GM18508 (cell line): Measurements from ENCODE around the gene ETNK2.

Experiments used
- ATAC-seq: cut with Tn5 transposase; IDR thresholded peaks from one replicate; pipeline ENCODE4 v1.9.1; 2021; ENCODE audit warnings: moderate number of reproducible peaks; ENCODE audit not compliant: insufficient read depth, unreplicated experiment

Gene ETNK2

DNA sequence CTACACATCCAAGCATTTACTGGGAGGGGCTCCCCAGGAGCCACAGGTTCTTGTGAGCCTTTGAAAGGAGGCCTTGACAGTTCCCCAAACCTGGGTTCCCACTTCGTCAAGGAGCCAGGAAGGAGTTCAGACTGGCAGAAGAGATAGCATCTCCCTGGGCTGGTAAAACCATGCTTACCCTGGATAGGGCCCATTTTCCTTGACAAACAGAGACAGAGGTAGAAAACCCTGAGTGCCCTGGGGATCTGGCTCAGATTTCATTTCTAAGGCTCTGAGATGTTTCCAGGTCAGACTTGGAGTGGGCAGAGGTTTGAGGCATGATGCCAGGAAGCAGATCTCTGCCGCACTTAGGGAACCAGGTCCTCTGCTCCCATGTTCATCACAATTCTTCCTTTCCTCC, 2.7 kb downstream of the ETNK2 start:
- ATAC-seq: no peak

DNA sequence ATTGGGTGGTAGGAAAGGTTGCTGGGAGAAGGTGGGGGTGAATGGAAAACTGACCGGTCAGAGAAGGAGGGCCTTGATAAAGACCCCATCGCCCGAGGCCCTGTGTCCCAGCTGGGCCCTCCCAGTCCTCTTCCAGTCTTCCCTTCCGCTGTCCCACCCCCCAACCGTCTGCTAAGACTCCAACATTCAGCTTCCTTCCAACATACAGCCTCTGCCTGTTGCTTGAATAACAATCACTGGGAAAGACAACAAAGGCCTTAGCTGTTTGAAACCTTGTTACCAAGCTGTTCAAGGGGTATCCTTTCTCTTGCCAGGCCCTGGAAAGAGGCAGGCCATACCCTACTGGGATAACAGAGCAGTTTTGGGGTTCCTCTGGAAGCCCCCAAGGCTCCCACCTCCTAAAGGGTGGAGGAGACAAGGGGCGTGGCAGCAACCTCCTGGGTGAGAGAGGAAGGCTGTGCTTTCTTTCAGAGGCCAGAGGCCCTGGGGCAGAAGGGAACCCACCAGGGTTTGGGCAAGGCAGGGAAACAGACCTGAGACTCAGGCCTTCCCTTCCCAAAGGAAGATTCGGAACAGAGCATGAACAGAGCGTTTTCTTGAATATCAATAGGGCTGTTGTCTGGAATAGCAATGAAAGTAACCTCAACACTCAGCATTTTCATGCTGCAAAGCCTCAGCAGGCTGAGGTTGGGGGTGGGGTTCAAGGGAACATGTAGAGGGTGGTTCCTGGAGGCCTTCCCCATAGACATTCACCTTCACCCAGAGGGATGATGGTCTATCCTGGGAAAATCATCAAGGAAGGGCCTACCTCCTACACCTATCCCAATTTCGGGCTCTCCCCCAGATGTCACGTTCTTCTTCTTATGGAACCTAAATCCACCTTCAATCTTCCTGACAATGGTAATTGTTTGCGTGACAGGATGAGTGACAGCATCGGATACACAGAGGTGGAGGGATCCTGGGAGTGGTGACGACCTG, 4.1 kb downstream of the ETNK2 start:
- ATAC-seq: no peak

DNA sequence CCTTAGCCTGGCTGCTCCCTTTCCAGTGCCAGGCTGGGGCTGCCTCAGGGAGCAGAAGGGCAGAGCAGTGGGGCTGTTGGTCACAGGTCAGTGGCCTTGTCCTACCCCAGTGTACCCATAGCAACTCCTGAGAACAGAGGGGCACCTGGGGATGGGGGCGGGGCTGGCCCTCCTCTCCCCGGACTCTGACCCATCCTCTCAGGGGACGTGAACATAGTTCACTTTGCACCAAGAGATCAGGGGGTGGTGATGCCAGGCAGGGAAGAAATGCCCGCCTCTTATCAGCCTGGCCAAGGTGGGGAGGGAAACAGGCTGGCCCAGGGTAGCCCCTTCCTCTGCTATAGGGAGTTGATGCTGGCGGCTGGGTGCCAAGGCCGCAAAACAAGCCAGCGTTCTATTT, 4.9 kb downstream of the ETNK2 start:
- no peak for ATAC-seq

DNA sequence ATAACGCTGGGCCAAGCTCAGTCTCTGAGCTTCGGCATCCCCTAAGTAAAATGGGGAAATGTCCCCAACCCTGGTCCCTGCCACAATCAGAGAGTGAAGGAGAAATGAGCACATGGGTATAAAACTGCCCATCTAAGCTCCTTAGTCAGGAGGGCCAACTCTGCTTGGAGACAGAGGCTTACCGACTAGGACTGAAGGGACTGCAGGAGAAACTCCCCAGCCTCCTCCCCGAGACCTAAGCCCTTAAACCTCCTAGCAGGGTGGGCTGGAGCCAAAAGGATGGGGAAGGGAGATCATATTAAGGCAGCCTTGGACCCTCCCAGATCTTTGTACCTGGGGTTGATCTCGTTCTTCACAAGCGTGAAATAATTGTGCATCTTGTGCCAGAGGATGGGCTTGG, 5.5 kb downstream of the ETNK2 start:
- no peak for ATAC-seq

DNA sequence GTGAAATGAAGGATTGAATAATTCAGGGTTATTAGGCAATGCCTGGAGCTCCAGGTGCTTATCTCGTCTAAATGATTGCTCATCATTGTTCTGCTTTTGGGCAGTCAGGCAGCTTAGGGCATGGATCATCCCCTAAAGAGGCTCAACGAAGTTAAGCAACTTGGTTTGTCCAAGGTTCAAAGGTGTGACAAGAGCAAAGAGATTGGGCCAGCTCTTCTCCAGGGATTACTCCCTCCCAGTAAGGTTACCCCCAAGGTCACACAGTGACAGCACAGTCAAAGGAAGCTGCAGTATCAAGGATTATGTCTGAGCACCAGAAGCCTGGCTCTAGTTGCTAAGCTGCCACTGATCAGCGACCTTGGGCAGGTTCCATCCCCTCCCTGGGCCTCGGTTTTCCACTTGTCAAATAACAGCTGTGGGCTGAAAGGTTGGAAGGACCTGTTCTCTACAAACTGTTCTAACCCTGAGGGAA, 6.8 kb downstream of the ETNK2 start:
- no peak for ATAC-seq

DNA sequence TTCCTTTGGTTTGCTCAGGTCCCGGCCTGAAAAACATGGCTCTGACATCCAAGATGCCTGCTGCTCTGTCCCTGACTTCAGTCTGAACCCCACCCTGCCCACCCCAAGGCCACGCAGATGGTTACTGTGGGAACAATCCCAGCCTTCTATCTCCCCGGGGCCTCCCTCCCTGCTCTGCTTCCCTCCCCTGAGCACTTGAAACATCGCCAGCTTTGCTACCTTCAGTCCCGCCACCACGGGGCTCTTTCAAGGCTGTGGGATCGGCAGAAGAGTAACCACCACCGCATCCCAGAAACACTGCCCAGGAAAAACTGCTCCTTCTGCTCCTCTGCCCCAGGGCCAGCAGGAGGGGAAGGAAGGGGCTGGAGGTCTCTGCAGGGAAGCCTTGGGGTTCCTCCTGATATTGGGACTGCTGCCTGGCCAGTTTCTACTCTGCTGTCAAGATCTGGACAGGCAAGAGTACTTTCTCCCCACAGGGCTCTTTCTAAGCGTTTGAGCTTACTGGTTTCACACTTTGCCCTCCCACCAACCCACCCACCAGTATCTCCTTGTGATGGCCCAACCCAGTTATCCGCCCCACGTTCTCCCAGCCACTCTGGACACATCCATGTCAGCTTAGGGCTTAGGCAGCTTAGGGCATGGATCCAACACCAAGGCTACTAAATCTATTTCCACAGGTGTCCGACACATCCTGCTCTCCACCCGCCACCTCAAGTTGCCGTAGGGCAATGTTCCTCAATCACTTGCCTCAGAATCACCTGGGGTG, 8.4 kb downstream of the ETNK2 start:
- ATAC-seq: no peak

DNA sequence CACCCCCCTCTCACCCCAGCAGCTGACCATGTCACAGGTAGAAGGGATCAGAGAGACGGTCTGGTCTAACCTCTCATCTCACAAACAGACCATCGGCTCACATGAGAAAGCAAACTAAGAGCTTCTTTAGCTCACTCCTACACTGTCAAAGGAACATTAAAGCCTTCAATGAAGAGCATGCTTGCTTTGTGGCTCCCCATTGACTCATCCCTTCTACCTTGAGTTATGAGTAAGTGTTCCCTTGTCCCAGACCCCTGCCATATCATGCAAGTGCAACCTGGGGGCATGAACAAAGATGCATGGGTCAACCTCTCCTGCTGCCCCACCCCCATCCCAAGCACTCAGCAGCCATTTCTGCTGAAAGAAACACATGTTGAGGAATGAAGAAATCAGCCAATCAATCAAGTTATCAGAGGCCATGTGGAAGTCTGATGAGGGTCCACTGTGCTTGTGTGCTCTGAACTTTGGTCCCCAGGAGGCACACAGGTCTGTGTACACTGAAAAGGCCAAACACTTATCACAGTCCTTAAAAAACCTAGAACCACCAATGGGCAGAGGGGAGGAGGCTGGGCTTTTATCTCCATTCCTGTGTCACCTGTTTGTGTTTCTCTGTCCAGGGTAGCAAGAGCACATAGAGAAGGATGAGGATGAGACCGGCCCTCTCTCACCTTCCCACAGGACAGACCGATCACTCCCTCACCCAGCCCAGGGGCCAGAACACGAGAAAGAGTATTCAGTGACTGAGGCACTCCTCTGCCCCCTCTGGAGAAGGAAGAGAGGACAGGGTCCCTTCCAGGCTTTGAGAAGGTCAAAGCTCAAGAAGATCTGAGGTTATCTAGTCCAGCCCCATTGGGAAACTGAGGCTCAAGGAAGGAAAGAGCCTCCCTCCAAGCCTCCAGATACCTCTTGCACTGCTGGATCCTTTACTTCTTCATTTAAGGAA, 9.5 kb downstream of the ETNK2 start:
- ATAC-seq: no peak

DNA sequence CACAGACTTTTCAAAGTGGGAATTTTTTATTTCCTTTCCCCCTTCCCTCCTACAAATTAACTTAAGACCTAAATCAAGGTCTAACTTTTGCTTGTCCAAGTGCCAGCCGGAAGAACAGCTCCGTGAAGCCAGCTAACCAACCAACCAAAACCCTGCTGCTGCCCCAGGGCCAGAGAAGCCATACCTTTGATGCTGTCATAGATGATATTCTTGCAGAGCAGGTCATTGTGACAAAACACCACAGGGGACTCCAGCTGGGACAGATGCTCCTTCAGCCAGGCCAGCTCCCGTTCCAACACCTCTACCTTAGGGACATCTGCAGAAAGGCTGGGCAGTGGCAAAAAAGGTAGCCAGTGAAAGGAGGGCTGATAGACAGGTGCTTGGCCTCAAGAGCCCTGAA, 10.7 kb downstream of the ETNK2 start:
- ATAC-seq: no peak

DNA sequence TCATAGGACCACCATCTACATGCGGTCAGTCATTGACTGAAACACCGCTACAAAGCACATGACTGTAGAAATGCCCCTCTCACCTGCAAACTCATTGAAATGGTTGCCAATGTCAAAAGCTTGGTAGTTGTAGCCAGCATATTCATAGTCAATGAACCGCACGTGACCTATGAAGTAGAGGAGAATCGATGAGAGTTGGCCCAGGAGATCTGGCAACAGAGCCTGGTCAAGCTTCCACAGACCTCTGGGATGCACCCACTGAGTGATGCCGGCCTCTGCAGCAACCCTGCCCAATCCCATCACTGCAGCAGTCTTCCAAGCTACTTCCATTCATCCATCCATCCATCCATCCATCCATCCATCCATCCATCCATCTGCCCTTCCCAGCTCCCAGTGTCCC, 11.9 kb downstream of the ETNK2 start:
- ATAC-seq: no peak

DNA sequence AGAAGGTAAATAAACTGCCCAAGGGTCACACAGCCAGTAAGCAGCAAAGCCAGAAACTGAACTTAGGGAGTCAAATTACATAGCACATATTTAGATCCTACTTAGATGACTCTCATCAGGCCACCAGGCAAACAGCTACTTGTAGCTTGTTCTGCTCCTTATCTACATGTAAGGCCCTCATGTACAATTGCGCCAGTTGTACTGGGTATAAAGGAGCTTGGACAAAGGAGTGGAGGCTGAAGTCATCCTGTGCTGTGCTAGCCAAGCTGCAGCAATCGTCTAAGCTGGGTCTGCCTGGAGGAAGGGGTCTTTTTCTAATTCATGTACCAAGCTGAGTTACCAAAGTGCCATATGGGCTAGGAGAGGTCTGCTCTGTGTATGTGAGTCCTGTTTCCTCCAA, 12.8 kb downstream of the ETNK2 start:
- no peak for ATAC-seq

DNA sequence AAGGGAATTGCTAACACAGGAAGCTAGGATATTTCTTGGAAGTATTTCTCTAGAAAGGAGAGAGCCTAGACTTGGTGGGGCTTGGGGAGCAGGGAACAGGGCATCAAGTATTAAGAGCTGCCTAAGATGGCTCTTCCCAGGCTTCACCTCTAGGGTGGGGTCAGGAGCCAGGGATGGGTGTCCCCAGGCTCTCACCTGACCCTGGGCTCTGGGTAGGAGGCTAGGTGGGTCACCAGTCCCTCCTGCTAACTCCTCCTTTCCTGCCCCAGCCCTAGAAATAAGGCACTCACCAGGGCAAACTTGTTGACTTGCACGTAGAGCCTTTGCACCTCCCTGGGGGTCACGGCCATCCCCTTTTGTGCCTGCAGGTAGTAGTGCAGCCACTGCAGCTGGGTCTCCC, 15.0 kb downstream of the ETNK2 start:
- ATAC-seq: no peak

DNA sequence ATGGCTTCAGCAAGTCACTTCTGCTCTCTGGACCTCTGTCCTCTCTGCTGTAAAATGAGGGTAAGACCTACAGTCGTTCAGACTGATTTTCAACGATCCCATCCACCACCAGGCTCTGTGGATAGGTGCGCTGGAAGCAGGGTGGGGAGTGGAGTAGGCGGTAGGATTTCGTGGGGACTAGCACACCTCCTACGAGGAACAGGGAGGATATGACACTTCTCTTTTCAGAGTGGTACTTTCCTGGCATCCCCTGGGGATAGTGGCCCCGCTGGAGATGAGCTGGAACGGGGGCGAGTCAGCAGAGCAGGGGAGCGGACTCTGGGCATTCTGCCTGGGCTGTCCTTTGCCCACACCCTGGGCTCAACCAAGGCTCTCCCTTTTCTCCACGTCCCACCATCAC, 17.7 kb downstream of the ETNK2 start:
- ATAC-seq: no peak

DNA sequence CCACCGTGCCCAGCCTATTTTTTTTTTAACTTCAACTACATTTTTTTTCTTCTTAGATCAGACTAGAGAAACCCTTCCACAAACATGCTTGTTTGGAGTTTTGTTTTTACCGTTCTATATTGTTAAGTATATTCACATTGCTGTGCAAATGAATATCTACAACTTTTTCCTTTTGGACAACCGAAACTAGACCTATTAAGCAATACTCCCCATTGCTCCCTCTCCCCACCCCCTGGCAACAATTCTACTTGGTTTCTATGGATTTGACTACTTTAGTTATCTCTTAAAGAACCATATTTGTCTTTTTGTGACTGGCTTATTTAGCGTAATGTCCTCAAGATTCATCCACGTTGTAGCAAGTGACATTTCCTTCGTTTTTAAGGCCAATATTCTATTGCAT, 19.1 kb downstream of the ETNK2 start:
- ATAC-seq: no peak

DNA sequence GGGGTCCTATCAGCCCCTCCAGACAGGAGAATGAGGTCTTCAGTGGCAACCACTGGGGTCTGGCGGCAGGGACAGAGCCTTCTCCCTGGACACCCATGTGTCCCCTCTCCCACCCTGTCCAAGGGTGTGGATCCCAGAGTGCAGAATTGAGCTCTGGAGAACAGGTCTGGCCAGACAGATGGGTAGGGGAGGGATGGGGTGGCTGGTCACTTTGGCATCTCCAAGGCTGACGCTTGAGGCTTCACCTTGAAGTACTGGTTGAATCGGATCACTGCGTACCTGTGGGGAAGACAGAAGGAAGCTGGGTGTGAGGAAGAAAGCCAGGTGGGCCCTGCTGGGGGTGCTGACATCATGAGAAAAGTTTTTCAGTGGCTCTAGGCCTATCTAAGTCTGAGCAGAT, 19.9 kb downstream of the ETNK2 start:
- no peak for ATAC-seq

DNA sequence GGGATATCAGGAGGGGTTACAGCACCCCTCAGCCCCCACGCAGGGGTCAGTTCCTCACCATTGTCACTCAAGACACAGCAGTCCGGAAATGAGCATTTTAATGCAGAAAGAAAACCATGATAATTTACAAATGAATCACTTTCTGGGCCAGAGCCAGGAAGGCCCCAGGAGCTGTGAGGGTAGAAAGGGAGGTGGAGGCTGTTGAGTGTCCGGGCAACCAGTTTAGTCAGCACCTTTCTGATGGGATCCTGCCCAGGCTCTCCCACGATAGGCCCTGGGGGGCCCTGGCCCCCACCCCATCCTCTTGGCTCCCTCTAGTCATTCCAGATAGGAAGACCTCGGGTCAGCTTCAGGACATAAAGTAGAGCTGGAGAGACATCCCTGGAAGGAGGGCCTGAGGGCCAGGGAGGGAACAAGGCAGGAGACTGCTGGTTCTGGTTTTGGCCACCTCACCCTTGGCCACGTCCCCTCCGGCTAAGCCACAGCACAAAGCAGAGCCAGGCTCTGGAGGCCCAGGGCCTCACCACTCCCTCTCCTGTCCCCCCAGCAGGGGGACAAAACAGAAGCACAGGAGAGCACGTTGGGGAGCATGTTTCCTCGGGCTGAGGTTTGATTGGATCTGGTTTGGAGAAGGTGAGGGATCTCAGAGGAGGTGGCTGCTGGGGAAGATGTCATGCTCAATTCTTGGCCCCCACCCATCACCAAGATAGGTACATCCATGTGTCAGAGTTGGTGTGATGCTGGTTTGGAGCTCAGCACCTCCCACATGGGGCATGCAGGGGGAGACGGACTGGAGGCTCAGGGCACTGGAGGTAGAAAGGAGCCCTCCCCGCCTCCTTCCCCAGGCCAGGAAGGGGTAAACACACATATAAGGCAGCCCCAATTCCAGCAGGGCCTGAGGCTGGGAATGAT, 20.6 kb downstream of the ETNK2 start:
- ATAC-seq: no peak

DNA sequence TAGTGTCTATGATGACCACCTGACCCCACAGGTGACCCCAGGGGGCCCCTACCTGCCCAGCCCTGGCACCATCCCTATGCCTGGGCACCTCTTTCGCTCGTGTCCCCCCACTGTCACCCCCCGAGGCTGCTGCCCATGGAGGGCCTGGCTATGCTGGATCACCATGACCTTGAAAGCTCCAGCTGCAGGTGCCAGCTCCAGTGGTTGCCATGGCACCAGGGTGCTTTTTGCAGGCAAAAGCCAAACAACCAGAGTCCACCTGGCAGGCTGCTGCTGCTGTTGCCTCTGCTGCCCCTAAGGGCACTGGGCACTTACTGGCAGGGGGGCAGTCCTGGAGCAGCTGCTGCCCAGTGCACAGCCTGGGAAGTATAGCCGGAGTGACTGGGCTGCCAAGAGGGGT, 21.7 kb downstream of the ETNK2 start:
- ATAC-seq: no peak

DNA sequence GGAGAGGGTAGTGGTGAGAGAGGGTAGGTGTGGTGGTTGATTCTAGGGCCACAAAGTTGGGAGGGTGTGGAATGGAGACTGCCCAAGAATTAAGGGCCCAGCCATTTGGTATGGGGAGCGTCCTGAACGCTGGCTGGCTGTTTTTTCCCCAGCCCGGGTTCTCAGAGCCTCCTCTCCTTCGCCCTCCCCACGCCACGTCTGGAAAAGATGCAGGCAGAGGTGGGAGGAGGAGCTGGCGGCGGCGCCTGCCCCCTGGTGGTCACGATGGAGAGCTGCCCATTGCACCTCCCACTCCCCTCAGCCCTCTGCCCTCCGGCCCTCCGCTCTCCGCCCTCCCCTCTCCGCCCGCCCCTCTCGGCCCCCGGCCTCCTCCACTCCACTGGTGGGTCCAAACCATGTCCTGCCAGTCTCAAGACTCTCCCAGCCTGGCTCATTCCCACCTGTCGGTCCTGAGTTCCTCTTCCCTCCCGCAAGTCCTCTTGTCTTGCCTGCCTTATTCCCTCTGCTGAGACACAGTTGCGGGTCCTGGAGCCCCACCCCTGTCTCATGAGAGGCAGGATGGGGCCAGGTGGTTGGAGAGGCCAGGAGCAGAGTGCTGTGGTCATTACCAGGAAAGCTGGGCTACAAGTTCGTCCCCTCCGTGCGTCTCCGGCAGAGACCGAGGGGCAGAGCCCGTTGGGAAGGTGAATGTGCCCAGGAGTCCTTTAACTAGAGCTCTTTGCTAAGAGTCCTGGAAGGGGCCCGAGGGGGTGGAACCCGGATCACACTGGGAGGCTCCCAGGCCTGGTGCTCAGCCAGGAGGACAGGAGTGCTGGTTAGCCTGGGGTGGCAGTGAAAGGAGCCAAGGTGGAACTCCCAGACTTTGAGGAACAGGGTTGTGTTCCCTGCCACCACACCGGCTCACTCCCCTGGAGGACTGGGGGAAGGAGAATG, 22.6 kb downstream of the ETNK2 start:
- ATAC-seq: no peak

DNA sequence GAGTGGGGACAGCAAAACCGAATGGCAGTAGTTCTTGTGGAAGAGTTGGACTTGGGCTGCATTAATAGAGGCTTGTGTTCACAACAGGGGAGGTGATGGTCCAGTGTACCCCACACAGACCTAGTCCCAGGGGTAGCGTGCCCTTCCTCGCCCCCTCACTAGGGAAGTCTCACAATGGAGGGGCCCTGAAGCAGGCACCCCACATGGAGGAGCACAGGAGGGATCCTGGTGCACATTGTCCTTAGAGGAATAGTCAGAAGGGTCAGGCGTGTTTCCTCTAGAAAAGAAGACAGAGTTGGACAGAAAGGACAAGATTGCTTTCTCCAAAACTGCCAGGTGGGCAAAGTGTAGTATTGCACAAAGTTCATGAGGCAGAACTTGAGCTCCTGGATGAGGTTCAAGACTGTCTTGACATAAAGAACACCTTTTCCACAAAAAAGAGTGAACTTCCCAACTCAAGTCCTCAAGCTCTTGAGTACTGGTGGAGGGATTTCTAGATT, 23.3 kb downstream of the ETNK2 start:
- ATAC-seq: no peak
